Endothelial cell of umbilical vein (primary cell): ENCODE data around the gene FAM98A. TPM values are rescaled to one million over a fixed set of nuclear protein-coding genes. Genes with fewer than 3 reads are reported as not detected.

Experiments
- BruUV-seq: library from RNA; stranded (reverse); fragments of 400-500 nt; replicated peaks from 2 replicates; lab custom pipeline; 2021; lab: Mats Ljungman, UMichigan
- CTCF ChIA-PET: fragments of 300-600, 350-600 bp; sonication (Branson Sonifier 250); formaldehyde crosslinking; loops from one replicate; lab custom pipeline; 2021; ENCODE audit warnings: antibody characterized with exemption, inconsistent platforms; lab: Charles Lee
- POLR2A ChIA-PET: fragments of 300-600, 350-600 bp; sonication (Branson Sonifier 250); formaldehyde crosslinking; loops from one replicate; lab custom pipeline; 2021; ENCODE audit warnings: antibody characterized with exemption, inconsistent platforms; lab: Charles Lee
- DNase-seq: peaks from one replicate; pipeline ENCODE4 v3.0.0-alpha.2; 2011; ENCODE audit warnings: low read depth, low spot score
- FAIRE-seq: peaks from 2 replicates; lab custom pipeline; 2011; peaks lifted over from hg19 to GRCh38; lab: Jason Lieb, UNC
- H2AFZ ChIP-seq: 2 replicates; pipeline ENCODE4 v1.6.0; 2012; ENCODE audit warnings: low read depth, low read length, control low read depth, inconsistent platforms
- H3K27ac ChIP-seq: 2 replicates; pipeline ENCODE4 v1.5.1; 2011; ENCODE audit warnings: low read depth, mild to moderate bottlenecking, control low read depth, low read length, moderate library complexity; ENCODE audit not compliant: insufficient read depth
- H3K27me3 ChIP-seq, 2 experiments: 2 replicates each; pipeline versions ENCODE4 v1.6.0 to v1.6.1; 2011; ENCODE audit warnings: low read length in 2 of 2, mixed read lengths in 1 of 2; ENCODE audit not compliant: control insufficient read depth in 2 of 2, insufficient read depth in 2 of 2
- H3K36me3 ChIP-seq, 2 experiments: 2 replicates in 1 of 2; 3 replicates in 1 of 2; pipeline ENCODE4 v1.5.1; 2011; ENCODE audit warnings: low read length in 2 of 2, mild to moderate bottlenecking in 1 of 2, moderate library complexity in 1 of 2; ENCODE audit not compliant: control insufficient read depth in 2 of 2, insufficient read depth in 2 of 2; ENCODE audit errors: extremely low read depth in 1 of 2
- H3K4me1 ChIP-seq: 3 replicates; pipeline ENCODE4 v1.5.1; 2011; ENCODE audit warnings: mild to moderate bottlenecking, low read length; ENCODE audit not compliant: control insufficient read depth, insufficient read depth; ENCODE audit errors: extremely low read depth
- H3K4me2 ChIP-seq: 2 replicates; pipeline ENCODE4 v1.6.1; 2011; ENCODE audit warnings: low read length, control low read depth, mixed read lengths; ENCODE audit not compliant: insufficient read depth
- H3K4me3 ChIP-seq, 3 experiments: fragments of 200-600 bp in 1 of 3; sonication (generic), shearing (Covaris generic) in 1 of 3; replicated peaks in 1 of 3; 2 replicates each; pipeline ENCODE4 v1.5.1; 2011 to 2016; ENCODE audit warnings: control low read depth in 3 of 3, low read length in 3 of 3, mild to moderate bottlenecking in 2 of 3, inconsistent platforms in 1 of 3, low read depth in 1 of 3, moderate library complexity in 1 of 3; ENCODE audit not compliant: insufficient read depth in 1 of 3
- H3K79me2 ChIP-seq: 2 replicates; pipeline ENCODE4 v1.6.0; 2012; ENCODE audit warnings: low read length, inconsistent platforms; ENCODE audit not compliant: control insufficient read depth, insufficient read depth
- H3K9ac ChIP-seq: replicated peaks from 2 replicates; pipeline ENCODE3; 2011; ENCODE audit warnings: low read length, control low read depth; ENCODE audit not compliant: insufficient read depth; ENCODE audit errors: extremely low read depth
- H3K9me1 ChIP-seq: replicated peaks from 3 replicates; pipeline ENCODE4 v1.6.0; 2011; ENCODE audit warnings: mild to moderate bottlenecking, low read length; ENCODE audit not compliant: control insufficient read depth, insufficient read depth; ENCODE audit errors: extremely low read depth
- H3K9me3 ChIP-seq: replicated peaks from 2 replicates; pipeline ENCODE4 v1.5.1; 2012; ENCODE audit warnings: low read length, inconsistent platforms; ENCODE audit not compliant: control insufficient read depth, insufficient read depth
- H4K20me1 ChIP-seq: replicated peaks from 2 replicates; pipeline ENCODE3; 2011; ENCODE audit warnings: mild to moderate bottlenecking, low read length; ENCODE audit not compliant: control insufficient read depth, insufficient read depth; ENCODE audit errors: extremely low read depth
- EZH2 ChIP-seq: IDR thresholded peaks from 2 replicates; pipeline ENCODE4 v1.6.1; 2012; ENCODE audit warnings: borderline replicate concordance, low read depth, mild to moderate bottlenecking, moderate library complexity, low read length, inconsistent platforms; ENCODE audit not compliant: severe bottlenecking
- FOS ChIP-seq: IDR thresholded peaks from 2 replicates; pipeline ENCODE4 v1.6.1; 2011; ENCODE audit warnings: mild to moderate bottlenecking, low read length, moderate library complexity, borderline replicate concordance; ENCODE audit not compliant: insufficient read depth
- GATA2 ChIP-seq: IDR thresholded peaks from 2 replicates; pipeline ENCODE4 v1.7.0; 2011; ENCODE audit warnings: low read depth, mild to moderate bottlenecking, moderate library complexity, mixed read lengths, low read length; ENCODE audit not compliant: insufficient read length, insufficient read depth
- JUN ChIP-seq: IDR thresholded peaks from 2 replicates; pipeline ENCODE4 v1.6.1; 2011; ENCODE audit warnings: borderline replicate concordance, low read depth; ENCODE audit not compliant: insufficient read length, insufficient read depth
- MYC ChIP-seq: IDR thresholded peaks from one replicate; pipeline ENCODE4 v1.6.1; 2011; ENCODE audit warnings: mild to moderate bottlenecking, low read depth, low read length
- POLR2A ChIP-seq: IDR thresholded peaks from 2 replicates; pipeline ENCODE4 v1.6.1; 2012; ENCODE audit warnings: low read depth, mild to moderate bottlenecking, control low read depth, low read length
- POLR2AphosphoS5 ChIP-seq: IDR thresholded peaks from 2 replicates; pipeline ENCODE4 v1.6.1; 2012; ENCODE audit warnings: low read depth, mild to moderate bottlenecking, control low read depth, low read length, moderate library complexity; ENCODE audit not compliant: insufficient read depth
- dilution Hi-C: fragments of 300-500 bp; cut with MboI; formaldehyde crosslinking; loops from one replicate; pipeline ENCODE4 v1.15.0; 2019; ENCODE audit warnings: low sequenced_read_pairs; ENCODE audit not compliant: extremely low pct_ligation_motif_present
- intact Hi-C: fragments of 100-400 bp; cut with micrococcal nuclease; formaldehyde crosslinking; loops from one replicate; pipeline ENCODE4 v1.10.0; 2022
- polyA plus RNA-seq, 4 experiments: library from polyadenylated mRNA; depleted of rRNA in 3 of 4; stranded (reverse) in 3 of 4; unstranded in 1 of 4; fragments of >200 nt; gene quantifications; 2 replicates each; pipeline versions ENCODE4 v1.2.1 to v1.2.3, GENCODE V29; 2011 to 2012; ENCODE audit warnings: missing spikeins in 1 of 4
- total RNA-seq: library from RNA; stranded (reverse); gene quantifications from 2 replicates; pipeline ENCODE4 v1.2.3, GENCODE V29; 2021
- TF ChIP-seq, protein P1 (sequence below), 2 donors: IDR thresholded peaks; 1 replicate in 1 of 2; 2 replicates in 1 of 2; pipeline ENCODE4 v1.5.1; 2011; ENCODE audit warnings: low read length in 2 of 2, mild to moderate bottlenecking in 2 of 2, moderate library complexity in 2 of 2, control low read depth in 1 of 2, inconsistent platforms in 1 of 2, low read depth in 1 of 2; ENCODE audit not compliant: insufficient read depth in 1 of 2; ENCODE audit errors: extremely low read depth in 1 of 2
- TF ChIP-seq, protein P2 (sequence below): IDR thresholded peaks from 2 replicates; pipeline ENCODE4 v1.6.1; 2011; ENCODE audit not compliant: insufficient read depth, insufficient read length

The FAM98A gene
- total and polyA plus RNA-seq, 2 donors (not counting 3 experiments of a cell fraction or from before 2014, with no cell fraction given): 52.8 to 97.1 TPM

DNA sequence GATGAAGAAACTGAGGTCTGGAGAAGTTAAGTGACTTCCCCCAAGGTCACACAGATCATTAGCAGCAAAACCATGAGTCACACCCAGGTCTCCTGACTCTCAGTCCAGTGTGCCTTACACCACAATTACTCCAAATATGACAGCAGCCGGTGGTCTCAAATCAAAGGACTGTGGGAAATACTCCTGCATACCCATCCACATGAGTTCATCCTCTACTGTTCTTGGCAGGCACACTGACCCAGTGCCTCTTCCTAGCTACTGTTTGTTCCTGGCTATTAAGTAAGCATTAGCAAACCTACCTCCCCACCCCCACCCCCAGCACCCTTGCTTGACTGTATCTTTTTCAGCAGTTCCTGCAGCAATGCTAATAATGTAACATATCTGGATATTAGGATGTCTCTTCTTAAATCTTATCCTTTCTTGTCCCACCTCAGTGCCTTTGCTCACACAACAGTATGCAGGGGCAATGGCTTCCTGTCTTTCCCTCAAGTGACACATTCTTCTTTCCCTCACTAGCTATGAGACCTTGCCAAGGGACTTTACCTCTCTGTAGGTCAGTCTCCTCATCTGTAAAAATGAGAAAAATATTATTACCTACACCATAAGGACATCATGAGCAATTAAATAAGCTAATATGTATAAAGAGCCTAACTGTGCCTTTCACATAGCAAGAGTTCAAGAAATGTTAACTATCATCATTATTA lies 46.2 kb downstream of the FAM98A start:
- no peak overlapping the region for H3K9ac ChIP-seq
- H3K9me1 ChIP-seq: no peaks in the 10 kb centered on the region
- H3K27ac ChIP-seq: no peak overlapping the region
- no peak overlapping the region for H3K4me2 ChIP-seq
- intact Hi-C loops: no loop called here
- H2AFZ ChIP-seq: no peak overlapping the region
- TF ChIP-seq FOS: peak; percentile 18
- TF ChIP-seq JUN: no peak
- FAIRE-seq (no peak), DNase-seq (peak; percentile 15)
- no peaks in the 10 kb centered on the region for H3K9me3 ChIP-seq
- no peaks in the 10 kb centered on the region for H4K20me1 ChIP-seq
- H3K4me1 ChIP-seq: peaks cover 26% of the 10 kb centered on the region
- H3K79me2 ChIP-seq: no peaks in the 10 kb centered on the region
- no peaks in the 10 kb centered on the region for H3K36me3 ChIP-seq
- ChIA-PET CTCF (no interaction called here), POLR2A (no interaction called here)
- H3K27me3 ChIP-seq: no peaks in the 10 kb centered on the region
- no TSS peak for BruUV-seq
- H3K4me3 ChIP-seq: no peak overlapping the region
- dilution Hi-C loops: no loop called here

DNA sequence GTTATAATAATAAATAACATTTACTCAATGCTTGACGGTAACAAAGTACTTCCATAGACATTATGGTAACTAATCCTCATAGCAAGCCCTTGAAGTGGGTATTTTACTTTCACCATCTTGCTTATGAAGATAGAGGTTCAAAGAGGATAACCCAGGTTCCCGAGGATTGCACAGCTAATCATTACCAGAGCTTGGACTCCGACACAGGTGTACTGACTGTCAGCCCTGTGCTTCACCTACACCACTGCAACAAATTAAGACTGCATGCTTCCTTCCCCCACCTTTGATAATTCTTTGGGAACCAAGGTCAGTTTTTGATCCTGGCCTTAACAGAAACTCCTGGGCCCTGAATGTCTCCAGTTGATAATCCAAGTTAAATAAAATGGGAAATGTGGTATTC lies 48.9 kb downstream of the FAM98A start:
- BruUV-seq: no TSS peak
- H2AFZ ChIP-seq: no peak overlapping the region
- dilution Hi-C loops: no loop called here
- H3K9me3 ChIP-seq: no peaks in the 10 kb centered on the region
- peaks cover 18% of the 10 kb centered on the region for H3K4me1 ChIP-seq
- H3K27ac ChIP-seq: no peak overlapping the region
- no peak for TF ChIP-seq MYC
- no peak for TF ChIP-seq POLR2AphosphoS5
- TF ChIP-seq, protein P1, sequence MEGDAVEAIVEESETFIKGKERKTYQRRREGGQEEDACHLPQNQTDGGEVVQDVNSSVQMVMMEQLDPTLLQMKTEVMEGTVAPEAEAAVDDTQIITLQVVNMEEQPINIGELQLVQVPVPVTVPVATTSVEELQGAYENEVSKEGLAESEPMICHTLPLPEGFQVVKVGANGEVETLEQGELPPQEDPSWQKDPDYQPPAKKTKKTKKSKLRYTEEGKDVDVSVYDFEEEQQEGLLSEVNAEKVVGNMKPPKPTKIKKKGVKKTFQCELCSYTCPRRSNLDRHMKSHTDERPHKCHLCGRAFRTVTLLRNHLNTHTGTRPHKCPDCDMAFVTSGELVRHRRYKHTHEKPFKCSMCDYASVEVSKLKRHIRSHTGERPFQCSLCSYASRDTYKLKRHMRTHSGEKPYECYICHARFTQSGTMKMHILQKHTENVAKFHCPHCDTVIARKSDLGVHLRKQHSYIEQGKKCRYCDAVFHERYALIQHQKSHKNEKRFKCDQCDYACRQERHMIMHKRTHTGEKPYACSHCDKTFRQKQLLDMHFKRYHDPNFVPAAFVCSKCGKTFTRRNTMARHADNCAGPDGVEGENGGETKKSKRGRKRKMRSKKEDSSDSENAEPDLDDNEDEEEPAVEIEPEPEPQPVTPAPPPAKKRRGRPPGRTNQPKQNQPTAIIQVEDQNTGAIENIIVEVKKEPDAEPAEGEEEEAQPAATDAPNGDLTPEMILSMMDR (IDR thresholded peaks at IDR 0.05; ENCODE audit: extremely low read depth in 1 of 2, insufficient read depth in 1 of 2, low read depth in 1 of 2, low read length in 2 of 2): no peak
- no peak for TF ChIP-seq EZH2
- TF ChIP-seq, protein P2, sequence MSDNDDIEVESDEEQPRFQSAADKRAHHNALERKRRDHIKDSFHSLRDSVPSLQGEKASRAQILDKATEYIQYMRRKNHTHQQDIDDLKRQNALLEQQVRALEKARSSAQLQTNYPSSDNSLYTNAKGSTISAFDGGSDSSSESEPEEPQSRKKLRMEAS: no peak
- TF ChIP-seq POLR2A: no peak
- TF ChIP-seq JUN: no peak
- TF ChIP-seq FOS: no peak
- TF ChIP-seq GATA2: no peak
- H3K4me3 ChIP-seq: no peak overlapping the region
- H3K9ac ChIP-seq: no peak overlapping the region
- ChIA-PET POLR2A (no interaction called here), CTCF (no interaction called here)
- FAIRE-seq (no peak), DNase-seq (no peak)
- H3K9me1 ChIP-seq: no peaks in the 10 kb centered on the region
- H3K4me2 ChIP-seq: no peak overlapping the region
- H3K36me3 ChIP-seq: no peaks in the 10 kb centered on the region
- intact Hi-C loops: no loop called here
- H3K79me2 ChIP-seq: no peaks in the 10 kb centered on the region
- no peaks in the 10 kb centered on the region for H3K27me3 ChIP-seq
- H4K20me1 ChIP-seq: no peaks in the 10 kb centered on the region
